HG03108 (cell line): ENCODE data around the gene GGTA1.
"Not testable (repeated sequence)": the region's sequence is repeated elsewhere in the genome, so short reads cannot be mapped to it uniquely, and the experiment has no call there.

ENCODE experiments used
- ATAC-seq: cut with Tn5 transposase; IDR thresholded peaks from one replicate; pipeline ENCODE4 v1.9.1; 2021; ENCODE audit warnings: moderate library complexity; ENCODE audit not compliant: unreplicated experiment

GGTA1 gene

DNA sequence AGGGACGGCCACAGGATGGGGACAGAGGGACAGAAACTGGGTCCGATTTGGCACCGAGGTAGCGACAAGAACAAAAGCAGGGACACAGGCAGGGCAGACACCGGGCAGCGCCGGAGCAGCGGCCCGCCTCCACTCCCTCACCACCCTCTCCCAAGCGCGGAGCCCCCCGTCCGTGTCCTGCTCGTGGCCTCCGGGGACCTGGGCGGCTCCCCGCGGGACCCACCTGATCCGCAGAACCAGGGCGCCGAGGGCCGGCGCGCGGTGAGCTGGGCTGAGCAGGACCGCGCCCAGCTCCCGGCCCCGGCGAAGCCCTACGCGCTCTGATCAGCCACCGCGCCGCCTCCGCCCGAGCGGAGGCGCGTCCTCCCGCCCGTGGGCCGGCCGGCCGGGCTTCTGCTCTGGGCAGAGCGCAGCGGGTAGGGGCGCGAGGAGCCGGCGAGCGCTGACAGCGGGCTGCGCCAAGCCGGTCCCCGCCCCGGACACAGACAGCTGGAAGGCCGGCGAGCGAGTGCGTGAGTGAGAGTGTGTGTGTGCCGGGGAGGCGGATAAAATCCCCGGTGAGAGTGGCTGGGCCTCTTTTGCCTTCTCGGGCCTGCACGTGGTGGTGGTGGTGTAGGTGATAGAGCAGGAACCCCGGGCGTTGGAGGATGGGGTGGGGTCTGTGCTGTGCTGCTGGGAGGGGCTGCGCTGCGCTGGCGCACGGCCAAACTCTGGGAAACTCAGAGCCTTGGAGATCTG is at the start of gene GGTA1:
Gene GGTA1, minus strand, starts transcription at position 418 of the 738 bp plus-strand sequence. CDS start 31,922 bp downstream, outside the sequence.
- ATAC-seq, result no peak

- no peak for ATAC-seq
These were observed 49.0 kb upstream of the GGTA1 start for GRCh38 chr9:121548666-121549065.

DNA sequence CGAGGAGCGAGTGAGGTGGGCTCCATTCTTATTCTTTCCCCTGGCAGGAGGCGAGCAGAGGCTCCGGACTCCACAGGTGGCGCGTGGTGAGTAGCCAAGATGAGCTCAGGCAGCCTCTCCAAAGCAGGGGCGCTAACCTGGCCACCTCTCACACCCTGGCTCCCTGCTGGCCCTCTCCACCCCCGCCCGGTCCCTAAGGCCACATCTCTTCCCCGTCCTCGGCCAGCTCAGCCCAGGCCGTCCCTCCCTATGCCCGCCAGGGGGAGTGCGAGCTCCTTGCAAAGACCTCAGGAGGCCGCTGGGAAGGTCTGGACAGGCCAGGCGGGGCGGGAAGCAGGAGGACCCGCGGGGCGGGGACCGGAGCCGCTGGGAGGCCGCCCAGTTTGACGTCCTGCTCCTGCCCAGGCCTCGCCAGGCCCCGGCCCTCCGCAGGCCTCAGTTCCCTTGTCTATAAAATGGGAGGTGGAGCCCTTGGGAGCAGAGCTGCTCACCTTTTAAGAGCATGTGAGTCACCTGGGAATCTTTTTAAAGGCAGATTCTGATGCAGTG is 46.3 kb upstream of the GGTA1 start:
- ATAC-seq, result peak; percentile 77

DNA sequence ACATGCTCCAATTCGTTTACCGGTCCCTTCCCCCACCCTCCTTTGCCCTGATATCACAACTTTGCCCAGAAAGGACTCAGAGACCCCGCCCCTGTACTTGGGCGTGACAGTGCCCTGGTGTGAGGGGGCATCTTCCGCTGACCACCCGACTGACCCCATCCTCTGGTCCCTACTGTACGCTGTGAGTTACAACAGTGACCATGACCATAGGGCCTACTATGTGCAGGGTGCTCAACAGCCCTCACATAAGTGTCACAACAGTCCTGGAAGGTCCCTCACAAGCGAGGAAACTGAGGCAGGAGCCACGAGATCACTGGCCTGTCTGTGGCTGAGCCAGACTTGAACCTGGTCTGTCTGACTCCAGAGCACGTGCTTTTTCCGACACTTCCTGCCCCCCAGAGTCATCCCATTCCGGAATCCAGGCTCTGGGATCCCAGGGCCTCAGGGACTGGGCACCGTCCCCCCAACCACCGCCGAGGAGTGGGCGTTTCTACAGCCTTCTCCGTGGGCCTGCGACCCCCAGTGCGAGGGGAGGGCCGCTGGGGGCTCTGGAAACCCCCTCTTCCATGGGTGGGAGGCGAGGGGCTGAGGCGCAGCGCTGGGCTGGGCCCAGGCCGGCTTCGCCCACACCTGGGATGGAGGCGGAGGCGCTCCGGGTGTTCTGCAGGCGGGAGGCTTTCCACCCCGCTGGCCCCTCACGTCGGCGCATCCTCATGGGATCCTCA is 45.7 kb upstream of the GGTA1 start:
- no peak for ATAC-seq

GRCh38 chr9:121542025-121542424 is 42.4 kb upstream of the GGTA1 start:
- ATAC-seq, result no peak

GRCh38 chr9:121541256-121541655 is 41.6 kb upstream of the GGTA1 start:
- ATAC-seq, result no peak

- ATAC-seq, result no peak
These were observed 38.6 kb upstream of the GGTA1 start for GRCh38 chr9:121538221-121538620.

- ATAC-seq, result no peak
These were observed 37.6 kb upstream of the GGTA1 start for GRCh38 chr9:121537283-121537682.

DNA sequence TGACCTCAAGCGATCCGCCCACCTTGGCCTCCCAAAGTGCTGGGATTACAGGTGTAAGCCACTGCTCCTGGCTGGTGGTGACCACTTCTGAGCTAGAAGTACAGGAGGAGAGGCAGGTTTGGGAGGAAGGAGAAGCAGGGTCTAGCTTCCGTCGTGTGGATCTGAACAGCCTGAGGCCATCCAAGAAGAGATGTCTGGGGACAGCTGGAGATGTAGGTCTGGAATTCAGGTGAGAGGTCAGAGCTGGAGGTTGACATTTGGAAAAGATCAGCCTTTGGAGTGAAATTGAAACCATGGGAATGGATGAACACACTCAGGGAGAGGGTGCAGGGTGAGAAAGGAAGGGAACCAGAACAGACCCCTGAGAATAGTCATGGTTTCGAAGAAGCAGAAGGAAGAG is 33.2 kb upstream of the GGTA1 start:
- ATAC-seq, result no peak

DNA sequence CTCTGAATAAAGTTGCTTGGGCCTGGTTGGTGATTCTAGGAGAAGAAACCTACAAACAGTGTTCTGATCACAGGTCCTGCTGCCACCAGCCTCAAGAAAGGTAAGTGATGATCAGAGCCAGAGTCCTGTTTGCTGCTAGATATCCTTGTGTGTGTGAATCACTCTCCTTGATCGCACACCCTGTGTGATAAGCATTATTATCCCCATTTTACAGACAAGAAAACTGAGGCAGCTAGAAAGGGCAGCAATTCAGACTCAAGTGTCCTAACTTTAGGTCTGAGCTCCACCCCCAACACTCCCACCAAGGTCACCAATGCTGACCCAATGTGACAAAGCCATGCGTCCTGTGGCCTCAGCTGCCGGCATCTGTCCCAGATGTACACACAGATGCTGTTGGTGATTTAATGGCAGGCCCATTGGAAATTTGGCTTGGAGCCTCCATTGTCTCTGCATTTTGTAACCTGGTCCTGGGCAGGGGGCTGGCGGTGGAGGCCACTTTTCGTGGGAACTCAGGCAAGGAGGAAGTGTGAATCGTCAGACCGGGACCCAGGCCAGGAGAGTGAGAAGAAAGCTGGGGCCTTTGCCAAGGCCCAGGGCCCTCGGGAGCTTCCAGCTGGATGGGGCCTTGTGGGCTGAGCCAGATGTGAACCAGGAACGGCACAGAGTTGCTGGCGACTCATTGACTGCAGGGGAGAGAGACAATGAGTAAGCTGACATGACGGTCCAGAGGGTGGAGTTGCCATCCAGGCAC is 29.8 kb upstream of the GGTA1 start:
- no peak for ATAC-seq

DNA sequence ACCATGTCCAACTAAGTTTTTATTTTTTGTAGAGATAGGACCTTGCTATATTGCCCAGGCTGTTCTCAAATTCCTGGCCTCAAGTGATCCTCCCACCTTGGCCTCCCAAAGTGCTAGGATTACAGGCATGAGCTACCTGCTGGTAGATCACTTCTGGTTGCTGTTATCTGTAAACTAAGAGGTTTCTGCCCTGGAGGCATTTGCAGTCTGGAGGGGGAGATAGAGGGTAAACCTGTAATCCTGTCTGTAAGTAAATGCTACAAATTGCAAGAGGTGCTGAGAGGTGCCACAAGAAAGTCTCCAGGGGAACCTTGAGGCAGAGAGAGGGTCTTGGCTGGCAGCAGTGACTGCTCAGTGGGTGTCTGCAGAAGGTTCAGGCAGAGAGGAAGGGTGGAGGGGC is 29.0 kb upstream of the GGTA1 start:
- ATAC-seq, result no peak

- no peak for ATAC-seq
These were observed 27.7 kb upstream of the GGTA1 start for GRCh38 chr9:121527371-121527770.

- ATAC-seq, result not testable (repeated sequence)
These were observed 20.0 kb upstream of the GGTA1 start for GRCh38 chr9:121519688-121520087.

GRCh38 chr9:121518634-121519033 is 19.0 kb upstream of the GGTA1 start:
- no peak for ATAC-seq

GRCh38 chr9:121513166-121513565 is 13.5 kb upstream of the GGTA1 start:
- ATAC-seq, result not testable (repeated sequence)

GRCh38 chr9:121510766-121511550 is 11.3 kb upstream of the GGTA1 start:
- no peak for ATAC-seq

DNA sequence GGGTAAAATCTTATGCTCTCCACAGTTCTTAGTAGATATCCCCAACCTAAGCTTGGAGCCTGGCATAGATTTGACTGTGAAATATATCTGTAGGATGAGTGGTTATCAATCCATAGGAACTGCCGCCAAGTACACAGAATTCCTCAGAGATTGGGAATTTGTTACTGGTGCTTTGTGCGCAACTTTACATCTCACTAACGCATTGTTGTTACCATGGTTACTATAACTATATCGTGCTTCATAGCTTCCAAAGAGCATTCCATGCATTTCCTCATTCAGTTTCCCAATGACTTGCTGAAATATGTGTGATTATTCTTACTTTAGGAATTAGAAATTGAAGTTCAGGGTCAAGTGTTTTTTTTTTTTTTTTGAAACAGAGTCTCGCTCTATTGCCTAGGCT is 9.5 kb upstream of the GGTA1 start:
- no peak for ATAC-seq

- no peak for ATAC-seq
These were observed 8.8 kb upstream of the GGTA1 start for GRCh38 chr9:121508415-121508814.

DNA sequence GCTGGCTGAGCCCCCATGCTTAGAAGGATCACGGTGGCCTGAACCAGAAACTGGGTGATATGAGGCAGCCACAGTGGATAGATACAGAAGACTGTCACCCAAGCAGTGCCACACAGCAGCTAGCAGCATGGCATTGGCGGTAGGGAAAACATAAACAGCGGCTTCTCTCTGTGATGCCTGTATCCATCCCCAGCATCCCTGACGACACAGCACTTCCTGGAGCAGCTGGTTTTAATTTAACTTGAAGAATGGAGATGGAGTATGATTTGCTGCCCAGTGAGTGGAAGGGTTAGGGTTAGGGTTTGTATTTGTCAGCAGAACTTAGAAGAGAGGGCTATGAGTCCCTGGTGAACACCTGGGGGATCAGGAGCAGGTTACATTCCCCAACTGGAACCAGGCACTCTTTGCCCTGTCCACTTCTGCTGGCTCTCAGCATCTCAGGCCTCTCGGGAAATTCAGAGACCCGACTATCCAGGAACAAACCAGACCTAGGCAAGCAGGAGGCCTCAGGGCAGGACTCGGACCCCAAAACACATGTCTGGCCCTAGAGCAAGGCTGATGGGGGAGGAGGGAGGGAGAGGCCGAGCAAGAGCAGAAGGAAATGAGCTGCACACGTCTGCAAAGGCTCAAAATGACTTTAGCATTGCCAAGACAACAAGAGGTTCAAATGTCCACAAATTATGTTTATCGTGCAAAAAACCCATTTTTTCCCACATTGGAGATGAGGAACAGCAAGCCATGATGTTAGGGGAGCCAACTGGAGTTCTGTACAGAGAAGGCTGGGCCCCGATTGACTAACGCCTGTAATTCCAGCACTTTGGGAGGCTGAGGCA is 6.5 kb upstream of the GGTA1 start:
- ATAC-seq, result no peak

GRCh38 chr9:121503444-121503843 is 3.8 kb upstream of the GGTA1 start:
- no peak for ATAC-seq
